HepG2 (cell line): ENCODE results near the gene CDKN1C. TPM values are rescaled to one million over a fixed set of nuclear protein-coding genes. Genes with fewer than 3 reads are reported as not detected.
A peak's percentile ranks its signal among the peaks of the same experiment; 100 is the strongest.

Experiments
- ATAC-seq: fragments of 200-7000 bp; cut with Tn5 transposase; 3 replicates; pipeline ENCODE4 v1.9.1; 2020; ENCODE audit warnings: mild to moderate bottlenecking, moderate library complexity
- BruUV-seq: library from RNA; stranded (reverse); fragments of 400-500 nt; replicated peaks from 2 replicates; lab custom pipeline; 2021; lab: Mats Ljungman, UMichigan
- CTCF ChIA-PET: fragments of 300-600 bp; formaldehyde crosslinking; extraction: SDS; loops from one replicate; lab custom pipeline; 2021; ENCODE audit warnings: low total read pairs, inconsistent platforms, low intra/inter-chr PET ratio; lab: Yijun Ruan, JAX
- POLR2A ChIA-PET: fragments of 350-600 bp; sonication (Branson Sonifier 250); formaldehyde crosslinking; loops from one replicate; lab custom pipeline; 2020; ENCODE audit warnings: antibody characterized with exemption, inconsistent platforms; lab: Yijun Ruan, JAX
- DNase-seq: peaks from one replicate; pipeline ENCODE4 v3.0.0-alpha.2; 2015; ENCODE audit warnings: low spot score
- FAIRE-seq: peaks from 3 replicates; lab custom pipeline; 2011; peaks lifted over from hg19 to GRCh38; lab: Jason Lieb, UNC
- H2AFZ ChIP-seq: one replicate; pipeline ENCODE4 v1.6.1; 2011; ENCODE audit warnings: low read length, inconsistent platforms
- H3K27ac ChIP-seq: fragments of 300-600 bp; 3 replicates; pipeline ENCODE4 v1.8.0; 2011; ENCODE audit warnings: mixed run types, mild to moderate bottlenecking, mixed read lengths, low read length, inconsistent platforms; ENCODE audit not compliant: insufficient read depth; ENCODE audit errors: extremely low read length
- H3K27me3 ChIP-seq, 2 experiments: fragments of 200-600 bp in 1 of 2; 2 replicates in 1 of 2; 3 replicates in 1 of 2; pipeline versions ENCODE4 v1.6.0 to v1.8.0; 2011; ENCODE audit warnings: low read length in 2 of 2, mild to moderate bottlenecking in 2 of 2, moderate library complexity in 2 of 2, inconsistent platforms in 1 of 2; ENCODE audit not compliant: insufficient read depth in 2 of 2, control insufficient read depth in 1 of 2
- H3K36me3 ChIP-seq, 2 experiments: fragments of 200-600 bp in 1 of 2; replicated peaks in 1 of 2; 2 replicates in 1 of 2; 3 replicates in 1 of 2; pipeline versions ENCODE4 v1.5.1 to v1.8.0; 2011; ENCODE audit warnings: low read length in 2 of 2, inconsistent platforms in 1 of 2; ENCODE audit not compliant: insufficient read depth in 2 of 2, control insufficient read depth in 1 of 2
- H3K4me1 ChIP-seq: 2 replicates; pipeline ENCODE4 v1.5.1; 2012; ENCODE audit warnings: low read length, inconsistent platforms; ENCODE audit not compliant: insufficient read depth
- H3K4me2 ChIP-seq: 2 replicates; pipeline ENCODE4 v1.6.0; 2011; ENCODE audit warnings: low read depth, low read length, inconsistent platforms
- H3K4me3 ChIP-seq, 3 experiments: fragments of 200-600 bp in 1 of 3; sonication (generic), shearing (Covaris generic) in 1 of 3; replicated peaks in 1 of 3; 2 replicates each; pipeline ENCODE4 v1.5.1; 2011 to 2016; ENCODE audit warnings: low read length in 3 of 3, inconsistent platforms in 2 of 3, low read depth in 2 of 3, mild to moderate bottlenecking in 2 of 3, control low read depth in 1 of 3, mixed read lengths in 1 of 3; ENCODE audit not compliant: insufficient read depth in 1 of 3
- H3K79me2 ChIP-seq: one replicate; pipeline ENCODE4 v1.6.1; 2011; ENCODE audit warnings: low read length, inconsistent platforms; ENCODE audit not compliant: insufficient read depth
- H3K9ac ChIP-seq: 2 replicates; pipeline ENCODE4 v1.6.0; 2011; ENCODE audit warnings: mild to moderate bottlenecking, low read depth, low read length, inconsistent platforms; ENCODE audit not compliant: insufficient read depth
- H3K9me3 ChIP-seq: 2 replicates; pipeline ENCODE4 v1.5.1; 2012; ENCODE audit warnings: mild to moderate bottlenecking, low read length
- H4K20me1 ChIP-seq: 2 replicates; pipeline ENCODE4 v1.6.0; 2011; ENCODE audit warnings: inconsistent platforms, mild to moderate bottlenecking, low read length, moderate library complexity; ENCODE audit not compliant: insufficient read depth
- AGO2 ChIP-seq: fragments of 200-400 bp; formaldehyde crosslinking; optimal IDR thresholded peaks from 2 replicates; pipeline ENCODE3; 2017; ENCODE audit warnings: mild to moderate bottlenecking, low read depth, low read length, moderate library complexity
- CENPX ChIP-seq: sonication (generic); formaldehyde crosslinking; IDR thresholded peaks from 2 replicates; pipeline ENCODE4 v1.9.0; 2021; ENCODE audit warnings: mild to moderate bottlenecking, missing genetic modification reagents, moderate library complexity
- GABPA ChIP-seq, 2 experiments: IDR thresholded peaks; 2 replicates each; pipeline ENCODE4 v1.6.1; 2011 to 2016; ENCODE audit warnings: low read depth in 2 of 2, low read length in 1 of 2, missing biosample characterization in 1 of 2, missing genetic modification characterization in 1 of 2
- HNRNPLL ChIP-seq: fragments of 200-400 bp; formaldehyde crosslinking; IDR thresholded peaks from 2 replicates; pipeline ENCODE4 v1.6.1; 2017; ENCODE audit warnings: mild to moderate bottlenecking, low read depth, low read length; ENCODE audit not compliant: poor library complexity, severe bottlenecking
- MAFK ChIP-seq, 2 experiments: IDR thresholded peaks in 1 of 2; conservative IDR thresholded peaks in 1 of 2; 2 replicates each; pipeline ENCODE4 v1.6.1; 2011; ENCODE audit warnings: improper control_type of control experiment in 2 of 2, low read length in 2 of 2
- NFKBIZ ChIP-seq: IDR thresholded peaks from 2 replicates; pipeline ENCODE4 v1.6.1; 2018; ENCODE audit warnings: missing genetic modification reagents, missing compliant biosample characterization
- ZNF383 ChIP-seq: sonication (generic); formaldehyde crosslinking; IDR thresholded peaks from 2 replicates; pipeline ENCODE4 v1.4.0; 2020; ENCODE audit warnings: missing genetic modification reagents, mild to moderate bottlenecking, borderline replicate concordance
- ZNF530 ChIP-seq: sonication (generic); formaldehyde crosslinking; IDR thresholded peaks from 2 replicates; pipeline ENCODE4 v1.5.0; 2020; ENCODE audit warnings: low read depth, mild to moderate bottlenecking, missing genetic modification reagents
- ZNF883 ChIP-seq: sonication (generic); formaldehyde crosslinking; IDR thresholded peaks from 2 replicates; pipeline ENCODE4 v1.5.1; 2020; ENCODE audit warnings: mild to moderate bottlenecking, missing genetic modification reagents; ENCODE audit errors: not compliant biosample characterization
- WGBS: methylation state at CpG from one replicate; pipeline ENCODE4 v1.1.6; 2017; ENCODE audit warnings: low lambda C conversion rate; 5-methylcytosine and 5-hydroxymethylcytosine counted together
- in situ Hi-C: cut with HindIII; loops from 2 replicates; pipeline ENCODE4 v1.10.0; 2017; ENCODE audit warnings: low pct_unique_long_range_greater_than_20kb; ENCODE audit not compliant: extremely low pct_ligation_motif_present
- intact Hi-C: fragments of 100-400 bp; cut with micrococcal nuclease; formaldehyde crosslinking; loops from one replicate; pipeline ENCODE4 v1.10.0; 2022; ENCODE audit not compliant: unreplicated experiment
- polyA plus RNA-seq, 8 experiments: library from polyadenylated mRNA; depleted of rRNA in 3 of 8; stranded (reverse) in 7 of 8; unstranded in 1 of 8; fragments of >200 nt; fragmentation: Illumina TruSeq in 4 of 8; extraction: Trizol in 4 of 8; gene quantifications; 2 replicates each; pipeline versions ENCODE4 v1.2.1 to v1.2.3, GENCODE V29; 2011 to 2016; ENCODE audit warnings: low read depth in 4 of 8, missing spikeins in 1 of 8, mixed read lengths in 1 of 8; ENCODE audit not compliant: insufficient read depth in 1 of 8
- total RNA-seq, 5 experiments: library from RNA; depleted of rRNA; stranded (reverse); fragments of >200 nt; fragmentation: Illumina TruSeq; extraction: Trizol; gene quantifications; 2 replicates each; pipeline ENCODE4 v1.2.3, GENCODE V29; 2016; ENCODE audit warnings: low read depth in 1 of 5

Gene CDKN1C
- total and polyA plus RNA-seq, 2 of the 13 experiments (the other 11 are each of a cell fraction or from before 2014, with no cell fraction given): not detected

- intact Hi-C loops: loop anchor here (5.0 kb wide), 1 partner anchor 193 kb away; no protein-coding TSS in a partner anchor
These were observed 428 bp downstream of the CDKN1C start for GRCh38 chr11:2885017-2885677.

GRCh38 chr11:2883979-2884815 lies 1.4 kb downstream of the CDKN1C start:
- in situ Hi-C loops: no loop called here

More at GRCh38 chr11:2885017-2885677, 428 bp downstream of the CDKN1C start:
- BruUV-seq: no TSS peak
- Histone ChIP-seq H3K27me3 (peaks cover 6 to 37% of the 10 kb centered on the region in 2 experiments; a peak in 4 of 5 replicates), H3K9me3 (no peaks in the 10 kb centered on the region), H2AFZ (no peak overlapping the region), H3K4me2 (no peak overlapping the region), H3K4me3 (no peak overlapping the region), H3K79me2 (no peaks in the 10 kb centered on the region), H3K36me3 (no peaks in the 10 kb centered on the region), H3K4me1 (peaks cover 21% of the 10 kb centered on the region), H4K20me1 (no peaks in the 10 kb centered on the region), H3K27ac (no peak overlapping the region), H3K9ac (no peak overlapping the region)
- FAIRE-seq (no peak), DNase-seq (no peak), ATAC-seq (no peak)
- in situ Hi-C loops: loop anchor here (5.0 kb wide), 1 partner anchor 353 kb away; no protein-coding TSS in a partner anchor
- ChIA-PET CTCF (interaction anchor here (8.6 kb wide), 1 partner anchor 353 kb away, joined by 148 read pairs; no protein-coding TSS in a partner anchor), POLR2A (no interaction called here)
- 94% methylated on average over 49 of the region's 80 CpGs for WGBS
- no peak for TF ChIP-seq ZNF883
- TF ChIP-seq ZNF383 (CRISPR knock-in tag): no peak
- TF ChIP-seq GABPA (IDR thresholded peaks at IDR 0.05; ENCODE audit: low read depth, low read length): no peak
- no peak for TF ChIP-seq GABPA (CRISPR knock-in tag; IDR thresholded peaks at IDR 0.05; ENCODE audit: low read depth)
- no peak for TF ChIP-seq AGO2
- no peak for TF ChIP-seq NFKBIZ (CRISPR knock-in tag)
- no peak for TF ChIP-seq HNRNPLL
- TF ChIP-seq ZNF530 (CRISPR knock-in tag): no peak
- no peak for TF ChIP-seq CENPX (CRISPR knock-in tag)

More at GRCh38 chr11:2883979-2884815, 1.4 kb downstream of the CDKN1C start:
- H3K36me3 ChIP-seq: no peaks in the 10 kb centered on the region
- 82% methylated on average over 82 of the region's 119 CpGs for WGBS
- no TSS peak for BruUV-seq
- POLR2A ChIA-PET: no interaction called here
- H3K79me2 ChIP-seq: no peaks in the 10 kb centered on the region
- no peak overlapping the region for H3K4me2 ChIP-seq
- no peak for FAIRE-seq
- H3K27me3 ChIP-seq: peaks cover 4 to 40% of the 10 kb centered on the region in 2 experiments
- H3K9me3 ChIP-seq: no peaks in the 10 kb centered on the region
- H3K27ac ChIP-seq: no peak overlapping the region
- no peak for DNase-seq
- no peak overlapping the region for H2AFZ ChIP-seq
- ATAC-seq: no peak
- no peaks in the 10 kb centered on the region for H4K20me1 ChIP-seq
- CTCF ChIA-PET: no interaction called here
- intact Hi-C loops: no loop called here
- no peak overlapping the region for H3K4me3 ChIP-seq
- H3K9ac ChIP-seq: no peak overlapping the region
- TF ChIP-seq ZNF883: no peak
- TF ChIP-seq MAFK (conservative IDR thresholded peaks at IDR 0.05 in 1 of 2, IDR thresholded peaks at IDR 0.05 in 1 of 2; ENCODE audit: low read length in 2 of 2): peak in 1 of 2 experiments; percentile 39; a peak in 2 of 4 replicates
- TF ChIP-seq, all 625 proteins: peak for 1
- H3K4me1 ChIP-seq: peaks cover 11% of the 10 kb centered on the region
